Liver (tissue), 3 donors: ENCODE measurements around the gene CNIH2.

Experiments
- CTCF ChIP-seq: fragments of 150-350 bp; IDR thresholded peaks from 2 replicates; pipeline ENCODE4 v1.5.1; 2017; ENCODE audit warnings: improper control_type of control experiment, low read depth, low read length; ENCODE audit not compliant: missing input control
- HNF4A ChIP-seq, 2 donors: conservative IDR thresholded peaks; 2 replicates each; pipeline ENCODE4 v1.6.1; 2016; ENCODE audit warnings: antibody characterized with exemption in 2 of 2, mild to moderate bottlenecking in 2 of 2
- HNF4G ChIP-seq: IDR thresholded peaks from 2 replicates; pipeline ENCODE4 v1.6.1; 2016; ENCODE audit warnings: antibody characterized with exemption
- JUND ChIP-seq, 2 donors: IDR thresholded peaks; 2 replicates each; pipeline ENCODE4 v1.6.1; 2016; ENCODE audit warnings: antibody characterized with exemption in 2 of 2
- NR2F2 ChIP-seq: IDR thresholded peaks from 2 replicates; pipeline ENCODE4 v1.6.1; 2016; ENCODE audit warnings: antibody characterized with exemption
- TAF1 ChIP-seq: conservative IDR thresholded peaks from 2 replicates; pipeline ENCODE4 v1.6.1; 2016; ENCODE audit warnings: antibody characterized with exemption, mild to moderate bottlenecking
- TF ChIP-seq, protein P1 (sequence below): IDR thresholded peaks from 2 replicates; pipeline ENCODE4 v1.6.1; 2016; ENCODE audit warnings: antibody characterized with exemption
- TF ChIP-seq, protein P2 (sequence below): IDR thresholded peaks from 2 replicates; pipeline ENCODE4 v1.6.1; 2016; ENCODE audit warnings: antibody characterized with exemption
- donor health status: healthy.
- donor health status: healthy.

DNA sequence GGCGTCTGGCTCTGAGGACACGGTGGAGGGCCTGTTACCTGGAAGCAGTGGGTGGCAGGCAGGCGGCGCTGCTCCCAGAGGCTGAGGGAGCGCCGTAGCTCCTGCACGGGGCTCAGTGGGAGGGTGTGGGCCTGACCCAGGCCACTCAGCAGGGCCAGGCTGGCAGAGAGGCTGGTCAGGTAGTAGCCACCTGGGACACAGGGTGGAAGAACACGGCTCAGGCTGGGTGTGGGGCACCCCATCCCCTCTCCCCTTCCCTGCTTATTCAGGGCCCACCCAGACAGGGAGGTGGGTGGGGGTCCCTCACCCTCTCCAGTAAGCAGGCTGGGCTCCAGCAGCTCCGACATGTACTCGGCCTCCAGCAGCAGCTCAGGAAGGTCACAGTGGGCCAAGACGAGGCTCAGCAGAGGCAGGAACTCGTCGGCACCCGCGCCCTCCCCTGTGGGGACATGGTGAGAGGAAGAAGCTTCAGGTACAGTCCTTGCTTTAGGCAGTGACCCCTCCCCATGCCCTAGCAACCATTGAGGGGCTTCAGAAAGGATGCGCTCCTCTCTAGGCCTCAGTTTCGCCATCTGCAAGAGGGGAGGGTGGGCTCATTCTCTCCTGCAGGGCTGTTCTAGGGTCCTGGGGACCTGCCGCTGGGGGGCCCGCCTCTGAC, 55.4 kb downstream of the CNIH2 start:
- TF ChIP-seq HNF4A (conservative IDR thresholded peaks at IDR 0.05) (no peak), CTCF (no peak), TAF1 (no peak), JUND (IDR thresholded peaks at IDR 0.05) (no peak), NR2F2 (no peak), HNF4G (no peak)
- TF ChIP-seq, protein P1, sequence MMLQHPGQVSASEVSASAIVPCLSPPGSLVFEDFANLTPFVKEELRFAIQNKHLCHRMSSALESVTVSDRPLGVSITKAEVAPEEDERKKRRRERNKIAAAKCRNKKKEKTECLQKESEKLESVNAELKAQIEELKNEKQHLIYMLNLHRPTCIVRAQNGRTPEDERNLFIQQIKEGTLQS, result no peak
- TF ChIP-seq, protein P2, sequence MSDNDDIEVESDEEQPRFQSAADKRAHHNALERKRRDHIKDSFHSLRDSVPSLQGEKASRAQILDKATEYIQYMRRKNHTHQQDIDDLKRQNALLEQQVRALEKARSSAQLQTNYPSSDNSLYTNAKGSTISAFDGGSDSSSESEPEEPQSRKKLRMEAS, result no peak
